Panc1 (cell line): ENCODE measurements around the gene KRTAP10-9. TPM values are rescaled to one million over a fixed set of nuclear protein-coding genes. Genes with fewer than 3 reads are reported as not detected.

Source experiments
- ATAC-seq: fragments of 200-7000 bp; cut with Tn5 transposase; 2 replicates; pipeline ENCODE4 v1.9.1; 2020; ENCODE audit warnings: mild to moderate bottlenecking, moderate library complexity
- BruUV-seq: library from RNA; stranded (reverse); fragments of 400-500 nt; replicated peaks from 2 replicates; lab custom pipeline; 2021; lab: Mats Ljungman, UMichigan
- CTCF ChIA-PET: fragments of 300-600 bp; sonication (Branson Sonifier 250); formaldehyde crosslinking; loops from one replicate; lab custom pipeline; 2022; ENCODE audit warnings: antibody characterized with exemption; lab: Charles Lee
- POLR2A ChIA-PET: fragments of 300-600 bp; sonication (Branson Sonifier 250); formaldehyde crosslinking; loops from one replicate; lab custom pipeline; 2022; ENCODE audit warnings: antibody characterized with exemption; lab: Charles Lee
- DNase-seq: peaks from one replicate; pipeline ENCODE4 v3.0.0-alpha.2; 2010; ENCODE audit warnings: low read depth, low spot score
- H3K27ac ChIP-seq: 2 replicates; pipeline ENCODE4 v1.5.1; 2011; ENCODE audit warnings: mild to moderate bottlenecking, low read length, inconsistent platforms
- H3K27me3 ChIP-seq: fragments of 200-500 bp; sonication (Bioruptor generic); 2 replicates; pipeline ENCODE4 v1.6.0; 2014; ENCODE audit warnings: low read length, inconsistent platforms; ENCODE audit not compliant: control insufficient read depth, insufficient read depth
- H3K36me3 ChIP-seq: fragments of 200-500 bp; sonication (Bioruptor generic); 2 replicates; pipeline ENCODE4 v1.5.1; 2014; ENCODE audit warnings: inconsistent platforms, mild to moderate bottlenecking, low read length, moderate library complexity; ENCODE audit not compliant: control insufficient read depth, insufficient read depth
- H3K4me1 ChIP-seq: 2 replicates; pipeline ENCODE4 v1.5.1; 2011; ENCODE audit warnings: inconsistent platforms, mild to moderate bottlenecking, low read length, moderate library complexity; ENCODE audit not compliant: control insufficient read depth, insufficient read depth
- H3K4me3 ChIP-seq, 2 experiments: 2 replicates each; pipeline ENCODE4 v1.5.1; 2011 to 2012; ENCODE audit warnings: low read depth in 2 of 2, low read length in 2 of 2, mild to moderate bottlenecking in 2 of 2, inconsistent platforms in 1 of 2, moderate library complexity in 1 of 2
- H3K9me3 ChIP-seq: fragments of 200-500 bp; sonication (Bioruptor generic); 2 replicates; pipeline ENCODE4 v1.5.1; 2014; ENCODE audit warnings: low read depth, mild to moderate bottlenecking, inconsistent platforms, low read length, moderate library complexity; ENCODE audit not compliant: control insufficient read depth, insufficient read depth
- CTCF ChIP-seq: fragments of 450-650 bp; IDR thresholded peaks from 2 replicates; pipeline ENCODE4 v1.5.1; 2017; ENCODE audit warnings: mild to moderate bottlenecking
- POLR2AphosphoS5 ChIP-seq: IDR thresholded peaks from 2 replicates; pipeline ENCODE4 v1.6.1; 2012; ENCODE audit warnings: mild to moderate bottlenecking, low read depth, low read length, moderate library complexity
- REST ChIP-seq, 2 experiments: IDR thresholded peaks; 2 replicates each; pipeline ENCODE4 v1.6.1; 2011 to 2012; ENCODE audit warnings: low read depth in 2 of 2, control low read depth in 1 of 2, low read length in 1 of 2, mild to moderate bottlenecking in 1 of 2, moderate library complexity in 1 of 2; ENCODE audit not compliant: insufficient read depth in 1 of 2
- SIN3A ChIP-seq: IDR thresholded peaks from 2 replicates; pipeline ENCODE4 v1.6.1; 2012; ENCODE audit warnings: low read depth, mild to moderate bottlenecking, low read length, moderate library complexity, borderline replicate concordance; ENCODE audit not compliant: insufficient read depth
- TCF7L2 ChIP-seq: IDR thresholded peaks from 2 replicates; pipeline ENCODE4 v1.6.1; 2011; ENCODE audit warnings: mild to moderate bottlenecking, low read depth, low read length, inconsistent platforms
- in situ Hi-C: cut with HindIII; loops from 2 replicates; pipeline ENCODE4 v1.10.0; 2016; ENCODE audit warnings: low sequenced_read_pairs, low pct_unique_long_range_greater_than_20kb
- intact Hi-C: fragments of 100-400 bp; cut with micrococcal nuclease; formaldehyde crosslinking; loops from one replicate; pipeline ENCODE4 v1.10.0; 2022; ENCODE audit not compliant: unreplicated experiment
- total RNA-seq: library from RNA; stranded (reverse); gene quantifications from one replicate; pipeline ENCODE4 v1.2.1, GENCODE V29; 2021; ENCODE audit not compliant: unreplicated experiment

Gene KRTAP10-9
- total RNA-seq, 1 experiment from 2014 or later: not detected

- CTCF ChIA-PET: no interaction called here
- POLR2A ChIA-PET: no interaction called here
- no peaks in the 10 kb centered on the region for H3K36me3 ChIP-seq
- ATAC-seq: no peak
- no TSS peak for BruUV-seq
- no peak overlapping the region for H3K4me3 ChIP-seq
- H3K4me1 ChIP-seq: no peaks in the 10 kb centered on the region
- in situ Hi-C loops (no loop called here), intact Hi-C loops (no loop called here)
- no peaks in the 10 kb centered on the region for H3K27me3 ChIP-seq
- no peak for TF ChIP-seq REST (IDR thresholded peaks at IDR 0.05; ENCODE audit: insufficient read depth in 1 of 2, low read depth in 2 of 2, low read length in 1 of 2)
- TF ChIP-seq POLR2AphosphoS5: no peak
- no peak for TF ChIP-seq SIN3A
- no peak for TF ChIP-seq TCF7L2
- TF ChIP-seq CTCF: no peak
- H3K27ac ChIP-seq: no peak overlapping the region
- no peaks in the 10 kb centered on the region for H3K9me3 ChIP-seq
- DNase-seq: no peak
These were observed 27.0 kb downstream of the KRTAP10-9 start for GRCh38 chr21:44653656-44654575.

- in situ Hi-C loops: no loop called here
- Histone ChIP-seq H3K27ac (no peak within 1 kb of the TSS), H3K4me3 (no peak within 1 kb of the TSS), H3K9me3 (no peaks in the 10 kb centered on the region), H3K27me3 (no peaks in the 10 kb centered on the region), H3K36me3 (no peaks in the 10 kb centered on the region), H3K4me1 (no peaks in the 10 kb centered on the region)
- ChIA-PET CTCF (no interaction called here), POLR2A (interaction anchor here (0.6 kb wide), 1 partner anchor 9 kb away, joined by 5 read pairs; no protein-coding TSS in a partner anchor)
- no TSS peak for BruUV-seq
- intact Hi-C loops: no loop called here
- TF ChIP-seq TCF7L2 (no peak), SIN3A (no peak), POLR2AphosphoS5 (no peak), REST (IDR thresholded peaks at IDR 0.05; ENCODE audit: insufficient read depth in 1 of 2, low read depth in 2 of 2, low read length in 1 of 2) (no peak), CTCF (no peak)
- DNase-seq (no peak), ATAC-seq (no peak)
These were observed 27.8 kb downstream of the KRTAP10-9 start, which contains the start of gene KRTAP12-4 for GRCh38 chr21:44654576-44655175. Gene KRTAP12-4 (minus strand): TSS chr21:44654659. CDS start chr21:44654614, 45 bp downstream.
